KMS-11 (cell line): ENCODE measurements around the gene DNTT.

ENCODE experiments used
- H2AFZ ChIP-seq: fragments of 200-600 bp; sonication (generic); 2 replicates; pipeline ENCODE4 v1.6.1; 2016; ENCODE audit warnings: antibody characterized with exemption, mixed run types, low read depth
- H3K27ac ChIP-seq: fragments of 200-600 bp; sonication (generic); 2 replicates; pipeline ENCODE4 v1.6.1; 2016; ENCODE audit warnings: mild to moderate bottlenecking, mixed run types
- H3K27me3 ChIP-seq: fragments of 200-600 bp; sonication (generic); 2 replicates; pipeline ENCODE4 v1.6.1; 2017; ENCODE audit warnings: mild to moderate bottlenecking, low read depth, mixed run types, moderate library complexity; ENCODE audit not compliant: insufficient read depth
- H3K36me3 ChIP-seq: fragments of 200-600 bp; sonication (generic); 2 replicates; pipeline ENCODE4 v1.6.1; 2017; ENCODE audit warnings: mild to moderate bottlenecking, mixed run types; ENCODE audit not compliant: insufficient read depth
- H3K4me1 ChIP-seq: fragments of 200-600 bp; sonication (generic); 2 replicates; pipeline ENCODE4 v1.6.1; 2016; ENCODE audit warnings: mild to moderate bottlenecking, low read depth, mixed run types; ENCODE audit not compliant: poor library complexity, severe bottlenecking
- H3K4me2 ChIP-seq: fragments of 200-600 bp; sonication (generic); 2 replicates; pipeline ENCODE4 v1.7.0; 2016; ENCODE audit warnings: mild to moderate bottlenecking, mixed run types
- H3K4me3 ChIP-seq: fragments of 200-600 bp; sonication (generic); IDR thresholded peaks from 2 replicates; pipeline ENCODE4 v1.6.1; 2017; ENCODE audit warnings: low read depth, low read length, mixed read lengths; ENCODE audit not compliant: insufficient read depth
- H3K79me2 ChIP-seq: fragments of 200-600 bp; sonication (generic); 2 replicates; pipeline ENCODE4 v1.6.1; 2016; ENCODE audit warnings: low read depth, mixed run types; ENCODE audit not compliant: insufficient read depth
- H3K9ac ChIP-seq: fragments of 200-600 bp; sonication (generic); 2 replicates; pipeline ENCODE4 v1.6.1; 2016; ENCODE audit warnings: mild to moderate bottlenecking, mixed run types
- H4K20me1 ChIP-seq: fragments of 200-600 bp; sonication (generic); 2 replicates; pipeline ENCODE4 v1.6.1; 2016; ENCODE audit warnings: mild to moderate bottlenecking, mixed run types; ENCODE audit not compliant: insufficient read depth
- TF ChIP-seq, protein P1 (sequence below): fragments of 200-600 bp; sonication (generic); conservative IDR thresholded peaks from 2 replicates; pipeline ENCODE4 v1.6.1; 2017; ENCODE audit warnings: low read depth, mild to moderate bottlenecking, antibody characterized with exemption, low read length, moderate library complexity, mixed read lengths

The DNTT gene

DNA sequence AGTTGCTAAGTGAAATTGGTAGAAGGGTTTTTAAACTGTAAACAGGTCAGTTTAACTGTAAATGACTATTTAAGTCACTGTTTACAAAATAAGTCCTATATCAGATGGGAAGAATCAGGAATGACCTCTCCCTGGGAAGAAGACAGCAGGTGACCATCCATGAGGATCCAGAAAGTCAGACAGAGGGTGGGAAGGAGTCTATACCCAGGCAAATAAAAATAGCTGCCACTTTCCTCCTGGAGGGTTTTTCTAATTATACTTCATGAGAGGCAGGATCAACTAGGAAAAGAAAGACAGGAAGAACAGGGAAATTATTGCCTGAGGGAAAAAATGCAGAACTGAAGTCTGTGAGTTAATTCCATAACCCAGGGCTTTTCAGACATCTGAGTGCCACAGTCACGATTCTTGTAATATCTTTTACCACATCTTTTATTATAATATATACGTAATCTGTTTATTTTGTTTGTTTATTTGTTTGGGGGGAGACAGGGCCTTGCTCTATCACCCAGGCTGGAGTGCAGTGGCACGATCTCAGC, 7.0 kb downstream of the DNTT start:
- H3K9ac ChIP-seq: no peak overlapping the region
- no peak overlapping the region for H3K4me3 ChIP-seq
- no peaks in the 10 kb centered on the region for H3K79me2 ChIP-seq
- no peak overlapping the region for H2AFZ ChIP-seq
- no peaks in the 10 kb centered on the region for H3K36me3 ChIP-seq
- H3K4me2 ChIP-seq: no peak overlapping the region
- no peaks in the 10 kb centered on the region for H3K27me3 ChIP-seq
- no peak overlapping the region for H3K27ac ChIP-seq
- no peaks in the 10 kb centered on the region for H3K4me1 ChIP-seq
- H4K20me1 ChIP-seq: no peaks in the 10 kb centered on the region
- TF ChIP-seq, protein P1, sequence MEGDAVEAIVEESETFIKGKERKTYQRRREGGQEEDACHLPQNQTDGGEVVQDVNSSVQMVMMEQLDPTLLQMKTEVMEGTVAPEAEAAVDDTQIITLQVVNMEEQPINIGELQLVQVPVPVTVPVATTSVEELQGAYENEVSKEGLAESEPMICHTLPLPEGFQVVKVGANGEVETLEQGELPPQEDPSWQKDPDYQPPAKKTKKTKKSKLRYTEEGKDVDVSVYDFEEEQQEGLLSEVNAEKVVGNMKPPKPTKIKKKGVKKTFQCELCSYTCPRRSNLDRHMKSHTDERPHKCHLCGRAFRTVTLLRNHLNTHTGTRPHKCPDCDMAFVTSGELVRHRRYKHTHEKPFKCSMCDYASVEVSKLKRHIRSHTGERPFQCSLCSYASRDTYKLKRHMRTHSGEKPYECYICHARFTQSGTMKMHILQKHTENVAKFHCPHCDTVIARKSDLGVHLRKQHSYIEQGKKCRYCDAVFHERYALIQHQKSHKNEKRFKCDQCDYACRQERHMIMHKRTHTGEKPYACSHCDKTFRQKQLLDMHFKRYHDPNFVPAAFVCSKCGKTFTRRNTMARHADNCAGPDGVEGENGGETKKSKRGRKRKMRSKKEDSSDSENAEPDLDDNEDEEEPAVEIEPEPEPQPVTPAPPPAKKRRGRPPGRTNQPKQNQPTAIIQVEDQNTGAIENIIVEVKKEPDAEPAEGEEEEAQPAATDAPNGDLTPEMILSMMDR: no peak

DNA sequence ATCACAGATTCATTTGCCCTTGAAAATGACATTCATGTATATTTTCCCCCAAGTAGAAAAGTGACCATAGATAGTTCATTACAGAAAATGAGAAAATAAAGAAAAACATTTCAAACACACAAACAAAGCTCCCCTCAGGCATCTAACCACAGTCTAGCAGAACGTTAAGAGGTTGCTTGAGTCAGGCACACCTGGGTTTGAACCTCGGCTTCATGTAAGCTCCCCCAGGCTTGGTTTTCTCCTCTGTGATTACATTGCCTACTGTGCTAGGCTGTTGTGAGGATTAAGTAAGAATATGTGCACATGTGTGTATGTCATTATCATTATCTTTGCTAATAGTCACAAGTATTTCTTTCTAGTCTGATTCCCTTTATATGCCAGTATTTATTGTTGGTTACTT, 9.1 kb downstream of the DNTT start:
- no peaks in the 10 kb centered on the region for H3K79me2 ChIP-seq
- no peaks in the 10 kb centered on the region for H3K36me3 ChIP-seq
- H3K4me3 ChIP-seq: no peak overlapping the region
- H2AFZ ChIP-seq: no peak overlapping the region
- H3K27me3 ChIP-seq: no peaks in the 10 kb centered on the region
- H3K9ac ChIP-seq: no peak overlapping the region
- H3K4me1 ChIP-seq: no peaks in the 10 kb centered on the region
- TF ChIP-seq, protein P1: no peak
- no peak overlapping the region for H3K4me2 ChIP-seq
- H4K20me1 ChIP-seq: no peaks in the 10 kb centered on the region
- H3K27ac ChIP-seq: no peak overlapping the region

DNA sequence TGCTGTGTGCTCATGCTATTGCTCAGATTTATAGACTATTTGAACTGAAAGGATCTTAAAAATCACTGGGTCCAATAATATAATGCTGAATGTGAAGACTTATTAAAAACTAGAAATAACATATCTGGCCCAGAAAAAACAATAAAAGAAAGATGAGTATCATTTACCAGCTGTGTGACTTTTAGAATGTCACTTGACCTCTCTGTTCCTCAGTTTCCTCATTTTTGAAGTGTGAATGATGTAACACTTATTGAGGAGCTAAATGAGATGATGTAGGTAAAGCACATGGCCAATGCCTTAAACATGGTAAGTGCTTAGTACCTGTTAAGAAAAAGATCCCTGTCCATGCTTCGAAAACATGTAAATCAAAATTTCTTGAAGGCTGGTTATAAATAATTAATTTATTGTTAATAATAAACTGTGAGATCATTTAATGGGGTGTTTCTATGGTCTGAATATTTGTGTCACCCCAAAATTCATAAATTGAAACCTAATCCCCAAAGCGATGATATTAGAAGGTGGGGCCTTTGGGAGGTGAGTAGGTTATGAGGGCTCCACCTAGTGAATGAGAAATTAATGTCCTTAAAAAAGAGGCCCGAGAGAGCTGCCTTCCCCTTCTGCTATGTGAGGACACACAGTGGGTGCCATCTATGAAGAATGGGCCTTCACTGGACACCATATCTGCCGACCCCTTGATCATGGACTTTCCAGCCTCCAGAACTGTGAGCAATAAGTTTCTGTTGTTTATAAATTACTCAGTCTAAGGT, 13.0 kb downstream of the DNTT start:
- H3K79me2 ChIP-seq: no peaks in the 10 kb centered on the region
- H4K20me1 ChIP-seq: no peaks in the 10 kb centered on the region
- no peak overlapping the region for H3K4me2 ChIP-seq
- TF ChIP-seq, protein P1: no peak
- no peaks in the 10 kb centered on the region for H3K4me1 ChIP-seq
- no peak overlapping the region for H2AFZ ChIP-seq
- no peaks in the 10 kb centered on the region for H3K27me3 ChIP-seq
- no peak overlapping the region for H3K9ac ChIP-seq
- no peak overlapping the region for H3K27ac ChIP-seq
- H3K36me3 ChIP-seq: no peaks in the 10 kb centered on the region
- H3K4me3 ChIP-seq: no peak overlapping the region

DNA sequence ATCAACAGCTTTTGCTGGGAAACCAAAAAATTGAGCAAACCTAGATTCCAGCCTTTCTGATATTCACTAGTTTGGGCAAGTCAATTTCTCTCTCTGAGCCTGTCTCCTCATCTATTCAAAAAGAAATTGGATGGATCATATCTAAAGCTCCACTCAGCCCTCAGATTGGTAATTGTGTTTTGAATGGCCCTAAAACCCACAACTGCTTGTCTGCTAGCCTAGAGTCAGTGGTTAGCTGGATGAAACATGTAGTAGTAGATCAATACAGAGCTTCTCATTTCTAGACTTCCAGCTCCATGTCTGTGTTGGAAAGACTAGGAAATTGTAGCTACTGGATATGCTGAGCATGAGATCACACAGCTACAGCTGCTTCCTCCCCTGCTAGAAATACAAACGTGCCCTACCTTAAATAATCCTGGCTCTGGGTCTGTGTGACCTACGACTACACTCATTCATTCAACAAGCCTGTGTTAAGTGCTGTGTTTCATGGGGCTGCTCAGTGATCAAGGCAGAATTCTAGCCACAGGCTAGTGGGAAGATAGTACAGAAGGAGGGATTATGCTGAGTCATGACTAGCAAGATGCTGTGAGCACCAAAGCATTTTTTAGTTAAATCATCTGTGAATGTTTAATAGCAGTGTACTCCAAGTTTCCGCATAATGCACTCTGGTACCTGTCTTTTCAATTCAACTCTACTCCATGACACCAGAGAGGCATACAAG, 15.7 kb downstream of the DNTT start:
- Histone ChIP-seq H4K20me1 (no peaks in the 10 kb centered on the region), H3K4me3 (no peak overlapping the region)

More for the DNA sequence above, 15.7 kb downstream of the DNTT start:
- H2AFZ ChIP-seq: no peak overlapping the region
- H3K4me1 ChIP-seq: no peaks in the 10 kb centered on the region
- H3K36me3 ChIP-seq: no peaks in the 10 kb centered on the region
- no peaks in the 10 kb centered on the region for H3K27me3 ChIP-seq
- H3K4me2 ChIP-seq: no peak overlapping the region
- H3K79me2 ChIP-seq: no peaks in the 10 kb centered on the region
- TF ChIP-seq, protein P1: no peak
- no peak overlapping the region for H3K9ac ChIP-seq
- H3K27ac ChIP-seq: no peak overlapping the region
